HG03442 (cell line): Measurements from ENCODE around the gene RAB6C.
A peak's percentile ranks its signal among the peaks of the same experiment; 100 is the strongest.
"Not testable (repeated sequence)": the region's sequence is repeated elsewhere in the genome, so short reads cannot be mapped to it uniquely, and the experiment has no call there.

Experiments
- ATAC-seq: cut with Tn5 transposase; IDR thresholded peaks from one replicate; pipeline ENCODE4 v1.9.1; 2021; ENCODE audit warnings: mild to moderate bottlenecking, moderate library complexity; ENCODE audit not compliant: unreplicated experiment

The RAB6C gene

DNA sequence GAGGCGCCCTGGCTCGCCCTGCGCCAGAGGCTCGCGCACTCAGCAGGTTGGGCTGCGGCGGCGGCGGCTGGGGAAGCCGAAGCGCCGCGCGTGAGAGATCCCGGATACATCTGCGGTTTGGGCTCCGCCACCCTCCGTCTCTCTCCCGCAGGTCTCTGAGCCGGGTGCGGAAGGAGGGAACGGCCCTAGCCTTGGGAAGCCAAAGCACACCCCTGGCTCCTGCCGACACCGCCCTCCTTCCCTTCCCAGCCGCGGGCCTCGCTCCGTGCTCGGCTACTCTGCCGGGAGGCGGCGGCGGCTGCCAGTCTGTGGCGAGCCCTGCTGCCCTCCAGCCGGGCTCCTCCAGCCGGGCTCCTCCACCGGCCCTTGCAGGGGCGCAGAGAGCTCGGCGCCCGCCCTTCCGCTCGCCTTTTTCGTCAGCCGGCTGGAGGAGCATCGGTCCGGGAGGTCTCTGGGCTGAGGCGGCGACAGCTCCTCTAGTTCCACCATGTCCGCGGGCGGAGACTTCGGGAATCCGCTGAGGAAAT is at the start of gene RAB6C:
Gene RAB6C, plus strand, starts transcription at position 38 of the 527 bp plus-strand sequence. Its CDS starts 450 bp downstream, at position 488.
- peak; percentile 43 for ATAC-seq

DNA sequence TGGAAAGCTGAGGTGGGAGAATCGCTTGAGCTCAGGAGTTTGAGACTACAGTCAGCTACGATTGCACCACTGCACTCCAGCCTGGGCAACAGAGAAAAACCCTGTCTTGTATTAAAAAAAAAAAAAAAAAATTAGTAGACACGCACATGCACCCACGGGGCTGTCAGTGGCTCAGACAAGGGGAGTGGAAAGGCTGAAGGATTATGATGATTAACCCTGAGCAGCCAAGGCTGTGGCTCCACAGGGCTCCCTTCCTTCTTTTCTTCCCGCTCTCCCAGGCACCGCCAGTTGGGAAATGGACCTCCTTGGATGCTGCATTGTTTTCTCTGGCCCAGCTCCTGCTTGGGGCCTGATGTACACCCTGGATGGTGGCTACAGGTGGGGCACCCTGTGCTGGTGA is 49.0 kb upstream of the RAB6C start:
- no peak for ATAC-seq

DNA sequence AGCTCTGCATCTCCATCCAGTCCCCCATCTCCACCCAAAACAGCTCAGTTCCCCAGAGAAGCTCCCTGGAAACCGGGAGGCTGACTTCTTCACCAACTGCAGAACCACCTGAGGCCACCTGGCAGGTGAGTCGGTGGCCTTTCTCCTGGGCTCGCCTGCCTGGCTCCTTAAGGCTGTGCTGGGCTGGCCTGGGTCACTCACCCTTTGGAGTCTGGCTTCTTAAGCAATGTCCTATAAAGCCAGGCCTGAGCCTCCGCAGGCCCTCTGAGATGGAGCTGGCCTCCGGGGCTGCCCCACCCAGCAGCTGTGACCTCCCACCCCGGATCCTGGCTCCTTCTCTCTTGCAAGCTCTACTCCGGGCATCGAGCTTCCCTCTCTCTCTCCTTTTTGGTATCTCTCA is 46.1 kb upstream of the RAB6C start:
- ATAC-seq, result not testable (repeated sequence)

DNA sequence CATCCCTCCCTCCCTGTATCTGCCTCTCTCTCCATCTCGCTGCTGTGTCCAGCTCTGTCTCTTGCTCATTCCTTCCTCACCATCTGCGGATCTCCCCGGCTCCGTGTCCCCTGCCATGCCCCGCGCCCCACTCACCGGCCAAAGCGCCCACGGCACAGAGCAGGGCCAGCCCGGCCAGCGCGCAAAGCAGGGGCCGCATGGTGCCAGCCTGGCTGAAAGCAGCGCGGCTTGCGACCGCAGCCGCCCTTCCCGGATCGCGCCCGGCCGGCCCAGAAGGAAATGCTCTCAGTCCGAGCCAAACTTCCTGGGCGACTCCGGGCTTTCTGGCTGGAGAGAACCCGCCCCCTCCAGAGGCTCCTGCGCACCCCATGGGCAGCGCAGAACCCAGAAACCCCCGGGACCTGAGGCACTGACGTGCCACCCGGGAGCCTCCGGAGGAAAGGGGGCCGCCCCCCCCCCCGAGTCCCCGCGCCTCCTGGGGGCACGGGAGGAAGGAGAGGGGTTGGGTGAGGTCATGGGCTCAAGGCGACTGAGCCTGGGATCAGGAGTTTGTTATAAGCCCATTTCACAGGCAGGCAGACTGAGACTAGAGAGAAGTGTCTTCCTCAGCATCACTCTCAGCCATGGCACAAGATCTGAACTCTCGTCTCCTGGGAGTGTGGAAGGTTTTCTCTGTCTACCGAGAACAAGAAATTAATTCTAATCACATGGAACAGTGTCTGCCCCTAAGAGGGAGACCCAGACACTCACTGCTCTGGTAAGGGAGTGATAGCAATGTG is 45.2 kb upstream of the RAB6C start:
- ATAC-seq, result no peak

DNA sequence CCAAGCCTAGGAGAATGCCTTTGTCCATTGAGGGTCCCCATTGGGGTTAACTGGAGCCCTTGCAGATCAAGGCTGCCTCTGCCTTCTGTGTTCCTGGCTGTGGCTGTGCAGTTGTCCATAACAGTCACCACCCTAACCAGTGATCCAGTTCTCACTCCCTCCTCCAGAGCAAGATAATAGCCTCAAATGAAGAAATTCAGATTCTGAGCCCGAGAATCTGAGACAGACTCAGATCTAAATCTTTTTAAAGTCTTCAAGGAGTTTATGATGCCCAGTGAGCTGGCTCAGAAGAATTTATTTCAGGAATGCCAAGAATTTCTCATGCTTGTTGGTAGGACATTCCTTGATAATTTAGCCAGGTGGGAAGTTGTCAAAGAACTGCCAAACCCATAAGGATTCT is 44.3 kb upstream of the RAB6C start:
- no peak for ATAC-seq

DNA sequence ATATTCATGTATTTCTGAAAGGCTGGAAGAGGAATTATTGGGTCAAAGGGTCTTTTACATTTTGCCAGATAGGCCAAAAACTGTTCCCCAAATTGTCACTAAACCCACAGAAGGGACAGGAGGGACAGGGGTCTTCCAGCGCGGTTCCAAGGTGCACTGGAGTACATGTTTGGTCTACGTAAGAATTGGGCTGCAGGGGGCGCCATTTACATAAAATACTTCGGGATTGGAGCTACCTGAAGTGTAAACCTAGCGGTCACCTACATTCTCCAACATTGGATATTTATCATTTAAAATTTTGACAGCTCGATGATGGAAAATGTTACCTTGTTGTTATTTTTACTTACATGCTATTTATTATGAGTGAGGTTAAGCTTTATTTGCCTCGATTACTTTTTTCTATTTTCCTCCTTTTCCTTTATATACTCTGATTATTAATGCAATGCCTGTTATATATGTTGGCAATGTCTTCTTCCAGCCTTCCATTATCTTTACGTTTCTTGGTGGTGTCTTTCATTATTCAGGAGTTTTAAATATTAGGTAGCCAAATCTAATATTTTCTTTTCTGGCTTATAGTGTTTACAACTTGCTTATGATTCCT is 43.0 kb upstream of the RAB6C start:
- peak; percentile 71 for ATAC-seq

DNA sequence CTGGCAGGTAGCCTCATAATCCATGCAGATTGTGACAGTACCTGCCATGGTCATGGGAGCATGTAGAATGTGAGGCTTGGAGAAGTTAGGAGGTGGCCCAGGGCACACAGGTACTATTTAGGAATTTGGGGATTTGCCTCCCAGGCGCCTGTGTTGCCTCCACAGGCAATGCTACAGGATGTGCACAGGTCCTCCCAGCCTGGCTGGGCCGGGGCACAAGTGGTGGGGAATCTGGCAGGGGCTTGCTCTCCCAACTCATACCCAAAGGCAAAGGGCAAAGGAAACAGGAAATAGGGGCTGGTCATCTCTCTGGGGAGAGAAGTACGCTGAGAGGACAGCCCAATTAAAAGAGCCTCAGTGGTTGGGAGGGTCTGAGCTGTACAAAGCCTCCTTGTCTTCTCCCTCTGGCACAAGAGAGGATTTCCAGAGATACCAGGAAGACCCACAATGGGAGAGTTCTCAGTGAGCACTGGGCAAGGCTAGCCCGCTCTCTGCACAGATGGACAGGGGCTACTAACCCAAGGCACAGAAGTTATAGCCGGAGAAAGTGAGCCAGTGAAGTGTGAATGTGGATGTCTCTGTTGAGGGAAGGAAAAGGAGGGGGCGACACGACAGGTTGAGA is 40.5 kb upstream of the RAB6C start:
- not testable (repeated sequence) for ATAC-seq

DNA sequence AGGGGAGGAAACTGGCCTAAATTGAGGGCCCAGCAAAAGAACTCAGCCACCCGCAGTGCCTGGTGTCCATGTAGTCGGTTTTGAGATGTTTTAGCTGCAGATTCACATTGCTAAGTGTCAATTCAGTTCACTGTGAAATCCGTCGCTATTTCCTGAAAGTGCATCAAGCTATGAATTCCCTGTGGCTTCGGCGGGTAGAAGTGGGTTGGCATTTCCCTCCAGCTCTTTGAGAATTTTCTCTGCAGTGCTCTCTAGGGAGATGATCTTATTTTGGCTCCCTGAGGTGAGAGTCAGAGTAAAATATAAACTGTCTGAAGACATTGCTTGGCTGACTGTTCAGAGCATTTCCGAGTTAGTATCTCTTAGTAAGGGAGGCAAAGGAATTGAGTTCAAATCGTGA is 36.0 kb upstream of the RAB6C start:
- not testable (repeated sequence) for ATAC-seq

DNA sequence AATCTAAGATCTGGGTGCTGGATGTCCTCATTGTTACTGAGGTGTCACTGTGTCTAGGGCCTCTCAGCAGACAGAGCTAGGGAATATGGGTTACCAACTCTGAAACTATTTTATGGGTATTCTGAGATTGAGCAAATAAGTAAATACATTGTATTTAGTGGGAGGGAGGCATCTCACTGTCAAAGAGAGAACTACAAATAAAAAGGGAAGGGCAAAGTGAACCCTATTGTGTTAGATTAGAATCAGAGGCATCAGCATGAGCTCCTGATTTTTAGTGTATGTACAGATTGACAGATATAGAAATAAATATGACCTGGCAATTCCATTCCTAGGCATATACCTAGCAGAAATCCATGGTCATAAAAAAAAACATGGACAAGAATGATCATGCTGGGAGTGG is 33.9 kb upstream of the RAB6C start:
- no peak for ATAC-seq

DNA sequence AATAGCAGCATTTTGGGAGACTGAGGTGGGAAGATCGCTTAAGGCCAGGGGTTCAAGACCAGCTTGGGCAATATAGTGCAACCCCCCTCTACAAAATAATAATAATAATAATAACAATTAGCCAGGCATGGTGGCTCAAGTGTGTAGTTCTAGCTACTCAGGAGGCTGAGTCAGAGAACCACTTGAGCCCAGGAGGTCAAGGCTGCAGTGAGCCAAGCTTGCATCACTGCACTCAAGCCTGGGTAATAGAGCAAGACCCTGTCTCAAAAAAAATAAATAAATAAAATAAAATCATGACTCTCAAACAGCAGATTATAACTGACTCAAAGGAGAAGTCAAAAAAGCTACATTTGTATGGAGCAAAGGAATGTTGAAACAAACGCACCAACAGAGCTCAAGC is 31.8 kb upstream of the RAB6C start:
- ATAC-seq, result not testable (repeated sequence)

DNA sequence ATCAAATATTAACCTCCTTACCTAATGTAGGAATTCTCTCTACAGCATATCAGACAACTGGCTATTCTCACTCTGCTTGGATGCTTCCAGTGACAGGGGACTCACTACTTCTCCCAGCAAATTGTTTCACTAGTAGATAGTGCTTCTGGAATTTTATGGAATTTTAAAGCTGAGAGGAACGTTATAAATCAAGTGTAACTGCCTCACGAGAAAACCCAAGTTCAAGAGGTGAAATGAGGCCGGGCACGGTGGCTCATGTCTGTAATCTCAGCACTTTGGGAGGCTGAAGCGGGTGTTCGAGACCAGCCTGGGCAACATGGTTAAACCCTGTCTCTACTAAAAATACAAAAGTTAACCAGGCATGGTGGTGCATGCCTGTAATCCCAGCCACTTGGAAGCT is 23.3 kb upstream of the RAB6C start:
- ATAC-seq, result not testable (repeated sequence)

DNA sequence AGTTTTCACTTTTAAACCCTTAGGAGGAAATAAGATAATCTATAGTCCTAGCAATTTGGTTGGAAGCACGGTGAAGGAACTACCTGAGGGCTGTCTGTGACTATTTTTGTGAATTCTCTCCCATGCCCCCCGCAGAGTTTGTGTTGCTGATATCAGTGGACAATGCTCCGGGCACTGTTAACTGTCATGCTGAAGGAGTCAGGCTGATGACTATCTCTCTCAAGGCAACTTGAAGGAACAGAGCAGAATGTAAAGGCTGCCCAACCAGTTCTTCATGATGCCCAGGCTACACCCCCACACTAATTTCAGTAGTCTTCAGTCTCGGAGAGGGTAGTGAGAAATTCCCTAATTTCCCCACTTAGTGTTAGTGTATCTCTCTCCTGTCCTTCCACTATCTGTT is 21.6 kb upstream of the RAB6C start:
- no peak for ATAC-seq

DNA sequence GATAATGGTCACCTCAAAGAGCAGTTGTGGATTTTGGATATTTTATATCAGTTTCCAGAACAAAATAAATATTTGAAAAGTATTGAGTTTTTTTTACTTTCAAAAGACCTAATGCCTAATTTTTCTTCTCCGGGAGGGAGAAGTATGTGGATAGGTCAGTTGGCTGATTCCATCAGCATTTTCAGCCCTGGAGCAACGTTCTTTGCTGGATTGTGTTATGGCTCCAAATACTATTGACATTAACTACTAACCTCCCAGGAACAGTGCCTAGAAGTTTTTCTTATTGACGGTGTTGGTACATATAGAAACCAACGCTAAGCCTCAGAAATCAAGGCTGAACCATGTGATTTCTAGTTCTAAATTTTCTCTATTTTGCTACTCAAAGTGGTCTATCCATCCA is 20.7 kb upstream of the RAB6C start:
- ATAC-seq, result not testable (repeated sequence)

DNA sequence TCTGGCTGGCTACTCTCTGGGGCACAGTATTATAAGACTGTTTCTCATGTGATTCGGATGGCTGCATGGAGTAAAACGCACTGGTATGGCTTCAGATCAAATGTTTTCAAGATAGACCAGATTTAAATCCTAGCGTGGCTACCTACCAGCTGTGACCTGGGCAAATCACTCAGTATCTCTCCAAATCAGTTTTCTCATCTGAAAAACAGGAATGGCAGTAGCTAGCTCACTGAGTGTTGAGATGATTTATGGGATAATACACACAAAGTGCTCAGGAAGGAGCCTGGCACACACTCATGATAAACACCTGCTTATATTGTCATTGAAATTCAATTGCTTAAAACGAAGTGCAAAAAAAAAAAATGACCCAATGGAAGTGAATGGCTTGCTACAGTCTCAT is 10.9 kb upstream of the RAB6C start:
- not testable (repeated sequence) for ATAC-seq

DNA sequence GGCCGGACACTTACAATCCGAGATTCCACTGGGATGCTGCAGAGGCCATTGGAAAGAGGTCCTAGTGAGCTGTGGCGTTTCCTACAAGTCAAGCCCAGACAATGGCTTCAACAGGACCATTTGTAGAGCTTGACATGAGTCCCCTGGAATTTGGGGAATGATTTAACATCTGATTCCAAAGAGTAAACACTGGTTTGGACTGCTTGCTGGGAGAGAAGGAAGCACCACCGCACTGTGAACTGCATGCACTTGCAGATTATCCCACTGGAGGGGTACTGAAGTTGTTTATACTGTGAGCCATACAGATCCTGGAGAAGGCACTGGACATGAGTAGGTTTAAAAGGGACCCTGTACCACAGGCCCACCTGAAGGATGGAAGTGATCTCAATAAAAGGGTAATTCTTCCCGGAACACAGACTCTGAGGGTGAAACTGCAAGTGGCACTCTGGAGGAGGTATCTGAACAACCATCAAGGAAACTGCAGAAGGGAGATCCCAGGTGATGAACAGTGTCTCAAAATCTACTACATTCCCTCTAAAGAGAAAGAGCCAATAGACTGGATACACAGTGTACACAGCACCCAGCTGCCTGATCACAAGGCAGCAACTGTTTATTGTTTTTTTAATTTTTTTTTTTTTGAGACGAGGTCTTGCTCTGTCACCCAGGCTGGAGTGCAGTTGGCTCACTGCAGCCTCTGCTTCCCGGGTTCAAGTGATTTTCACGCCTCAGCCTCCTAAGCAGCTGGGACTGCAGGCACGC is 4.3 kb upstream of the RAB6C start:
- no peak for ATAC-seq

DNA sequence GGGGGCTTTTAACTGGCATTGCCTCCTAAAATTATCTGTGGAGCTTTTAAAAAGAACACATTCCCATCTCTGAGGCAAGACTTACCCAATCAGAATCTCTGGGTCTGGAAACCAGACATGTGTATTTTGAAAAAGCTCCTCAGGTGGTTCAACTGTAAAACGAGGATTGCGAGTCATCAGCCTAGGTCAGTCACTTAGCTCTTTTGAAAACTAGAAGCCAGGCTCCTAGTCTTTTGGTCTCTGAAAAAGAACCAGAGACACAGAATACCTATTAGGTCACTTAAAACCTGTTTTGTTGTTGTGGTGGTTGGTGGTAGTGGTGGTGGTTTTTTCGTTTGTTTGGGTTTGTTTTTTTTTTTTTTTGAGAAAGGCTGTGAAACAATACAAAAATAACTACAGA is 2.5 kb upstream of the RAB6C start:
- not testable (repeated sequence) for ATAC-seq

DNA sequence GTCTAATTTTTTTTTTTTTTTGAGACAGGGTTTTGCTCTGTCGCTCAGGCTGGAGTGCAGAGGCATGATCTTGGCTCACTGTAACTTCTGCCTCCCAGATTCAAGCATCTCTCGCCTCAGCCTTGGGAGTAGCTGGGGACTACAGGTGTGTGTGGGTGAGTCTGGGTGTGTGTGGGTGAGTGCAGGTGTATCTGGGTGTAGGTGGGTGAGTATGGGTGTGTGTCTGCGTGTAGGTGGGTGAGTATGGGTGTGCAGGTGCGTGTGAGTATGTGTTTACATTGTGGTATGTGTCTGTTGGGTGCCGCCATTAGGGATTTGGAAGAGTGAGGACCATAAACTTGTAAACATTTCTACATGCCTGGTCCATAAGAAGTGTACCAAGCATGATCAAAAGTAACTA is 1.5 kb upstream of the RAB6C start:
- ATAC-seq, result no peak

DNA sequence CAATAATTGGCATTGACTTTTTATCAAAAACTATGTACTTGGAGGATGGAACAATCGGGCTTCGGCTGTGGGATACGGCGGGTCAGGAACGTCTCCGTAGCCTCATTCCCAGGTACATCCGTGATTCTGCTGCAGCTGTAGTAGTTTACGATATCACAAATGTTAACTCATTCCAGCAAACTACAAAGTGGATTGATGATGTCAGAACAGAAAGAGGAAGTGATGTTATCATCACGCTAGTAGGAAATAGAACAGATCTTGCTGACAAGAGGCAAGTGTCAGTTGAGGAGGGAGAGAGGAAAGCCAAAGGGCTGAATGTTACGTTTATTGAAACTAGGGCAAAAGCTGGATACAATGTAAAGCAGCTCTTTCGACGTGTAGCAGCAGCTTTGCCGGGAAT is 780 bp downstream of the RAB6C start:
- ATAC-seq, result peak; percentile 60

DNA sequence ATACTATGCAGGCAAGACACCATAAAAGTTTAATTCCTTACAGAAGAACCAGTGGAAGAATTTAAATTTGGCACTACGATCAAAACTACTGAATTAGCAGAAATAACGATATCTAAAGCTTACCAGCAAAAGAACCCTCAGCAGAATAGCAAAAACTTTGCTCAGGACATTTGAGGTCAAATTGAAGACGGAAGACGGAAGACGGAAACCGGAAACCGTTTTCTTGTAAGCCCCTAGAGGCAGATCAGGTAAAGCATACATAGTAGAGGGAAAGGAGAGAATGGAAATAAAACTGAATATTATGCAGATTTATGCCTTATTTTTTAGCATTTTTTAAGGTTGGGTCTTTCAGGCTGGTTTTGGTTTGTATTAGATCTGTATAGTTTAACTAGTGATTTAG is 2.2 kb downstream of the RAB6C start:
- ATAC-seq, result not testable (repeated sequence)

DNA sequence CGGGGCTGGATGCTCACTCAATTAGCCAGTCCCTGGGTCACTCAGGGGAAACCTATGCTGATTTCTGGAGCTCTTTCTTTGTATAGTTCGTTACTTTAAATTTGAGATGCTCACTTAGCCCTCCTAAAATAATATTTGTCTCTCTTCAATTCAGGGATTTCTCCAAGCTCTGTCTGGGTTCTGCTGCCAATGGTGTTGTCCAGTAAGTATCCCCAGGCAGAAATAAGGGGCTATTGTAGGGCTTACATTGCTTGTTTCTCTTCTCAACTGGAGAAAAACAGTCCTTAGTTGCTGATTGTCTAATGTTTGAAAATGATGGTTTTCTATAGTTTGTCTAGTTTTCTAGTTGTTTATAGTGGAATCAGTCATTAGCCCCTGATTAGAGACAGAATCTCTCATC is 5.0 kb downstream of the RAB6C start:
- ATAC-seq, result no peak

DNA sequence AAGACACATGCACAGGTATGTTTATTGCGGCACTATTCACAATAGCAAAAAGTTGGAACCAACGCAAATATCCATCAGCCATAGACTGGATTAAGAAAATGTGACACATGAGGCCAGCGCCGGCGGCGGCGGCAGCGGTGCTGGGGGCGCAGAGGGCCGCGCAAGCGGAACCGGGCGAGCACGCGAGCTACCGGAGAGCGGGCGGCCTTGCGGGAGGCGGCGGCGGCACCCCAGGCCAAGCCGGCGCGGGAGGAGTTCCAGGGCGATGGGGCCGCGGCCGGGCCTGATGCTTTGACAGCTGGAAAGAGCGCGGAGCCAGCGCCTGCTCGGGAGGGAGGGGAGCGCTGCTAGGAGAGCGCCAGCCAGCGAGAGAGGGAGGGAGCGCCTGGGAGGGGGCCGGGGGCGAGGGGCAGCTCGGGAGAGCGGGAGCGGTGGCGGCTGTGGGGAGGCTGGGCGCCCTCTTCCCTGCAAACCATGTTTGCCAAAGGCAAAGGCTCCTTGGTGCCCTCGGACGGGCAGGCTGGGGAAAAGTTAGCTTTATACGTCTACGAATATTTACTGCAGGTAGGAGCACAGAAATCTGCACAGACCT is 13.0 kb downstream of the RAB6C start:
- not testable (repeated sequence) for ATAC-seq
